Measurements from ENCODE around the gene CYP4F22.

- TF ChIP-seq CTCF (IDR thresholded peaks at IDR 0.05) = no peak
- no peak for TF ChIP-seq POLR2AphosphoS5 (IDR thresholded peaks at IDR 0.05)
Measured at GRCh38 chr19:15475611-15476010, 32.7 kb upstream of the CYP4F22 start.

All from prostate gland (tissue), 2 donors.